Skeletal muscle satellite cell (primary cell): Measurements from ENCODE around the gene TAMALIN.

Experiments used
- H3K27me3 ChIP-seq: 2 replicates; pipeline ENCODE4 v1.7.0; 2013; ENCODE audit warnings: low read length; ENCODE audit not compliant: control insufficient read depth, insufficient read depth
- H3K36me3 ChIP-seq: 2 replicates; pipeline ENCODE4 v1.7.0; 2013; ENCODE audit warnings: mild to moderate bottlenecking, control low read depth, low read length; ENCODE audit not compliant: insufficient read depth
- H3K4me1 ChIP-seq: 2 replicates; pipeline ENCODE4 v1.7.0; 2013; ENCODE audit warnings: low read length; ENCODE audit not compliant: control insufficient read depth, insufficient read depth
- H3K4me2 ChIP-seq: 2 replicates; pipeline ENCODE4 v1.7.0; 2013; ENCODE audit warnings: mild to moderate bottlenecking, low read length
- H3K4me3 ChIP-seq: 2 replicates; pipeline ENCODE4 v1.7.0; 2013; ENCODE audit warnings: low read length
- H3K9ac ChIP-seq: 2 replicates; pipeline ENCODE4 v1.7.0; 2013; ENCODE audit warnings: mild to moderate bottlenecking, low read depth, low read length, moderate library complexity
- H3K9me3 ChIP-seq: replicated peaks from 2 replicates; pipeline ENCODE4 v1.7.0; 2013; ENCODE audit warnings: mild to moderate bottlenecking, control low read depth, low read length

The TAMALIN gene

DNA sequence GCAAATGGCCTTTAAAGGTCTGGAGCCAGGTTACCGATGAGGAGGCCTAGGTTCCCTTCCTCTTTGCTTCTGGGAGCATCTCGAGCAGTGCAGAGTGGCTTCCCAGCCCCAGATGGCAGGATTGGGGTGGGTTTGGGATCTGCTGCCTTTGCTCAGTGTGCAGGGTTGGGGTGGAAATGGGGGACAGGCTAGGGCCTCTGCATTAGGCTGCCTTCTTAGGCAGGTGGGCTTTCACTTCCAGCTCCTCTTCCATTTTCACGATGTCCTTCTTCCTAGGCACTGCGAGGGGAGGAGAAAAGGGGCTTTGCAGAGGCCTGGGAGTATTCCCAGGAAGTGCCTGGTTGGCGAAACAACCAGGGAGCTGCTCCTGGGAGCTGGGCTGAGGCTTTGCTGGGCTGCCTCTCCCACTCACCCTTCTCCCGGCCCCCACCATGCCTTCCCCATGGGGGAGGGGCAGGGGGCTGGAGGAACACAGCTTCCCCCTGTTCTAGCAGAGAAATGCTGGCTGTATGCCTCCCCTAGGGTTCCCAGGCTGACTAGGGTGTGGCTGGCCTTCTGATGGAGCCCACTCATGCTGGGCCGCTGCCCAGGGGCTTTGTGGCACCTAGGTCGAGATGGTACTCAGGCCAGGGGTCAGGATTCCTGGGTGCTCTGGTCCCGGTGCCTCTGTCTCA lies 46.9 kb downstream of the TAMALIN start:
- peaks cover 11% of the 10 kb centered on the region for H3K36me3 ChIP-seq

DNA sequence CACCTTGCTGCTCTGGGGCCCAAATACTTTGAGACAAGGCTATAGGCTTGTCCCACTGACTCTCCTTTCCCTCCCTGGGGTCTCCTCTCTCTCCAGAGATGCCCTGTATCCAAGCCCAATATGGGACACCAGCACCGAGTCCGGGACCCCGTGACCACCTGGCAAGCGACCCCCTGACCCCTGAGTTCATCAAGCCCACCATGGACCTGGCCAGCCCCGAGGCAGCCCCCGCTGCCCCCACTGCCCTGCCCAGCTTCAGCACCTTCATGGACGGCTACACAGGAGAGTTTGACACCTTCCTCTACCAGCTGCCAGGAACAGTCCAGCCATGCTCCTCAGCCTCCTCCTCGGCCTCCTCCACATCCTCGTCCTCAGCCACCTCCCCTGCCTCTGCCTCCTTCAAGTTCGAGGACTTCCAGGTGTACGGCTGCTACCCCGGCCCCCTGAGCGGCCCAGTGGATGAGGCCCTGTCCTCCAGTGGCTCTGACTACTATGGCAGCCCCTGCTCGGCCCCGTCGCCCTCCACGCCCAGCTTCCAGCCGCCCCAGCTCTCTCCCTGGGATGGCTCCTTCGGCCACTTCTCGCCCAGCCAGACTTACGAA lies 47.6 kb downstream of the TAMALIN start:
- H3K36me3 ChIP-seq = peaks cover 11% of the 10 kb centered on the region
- no peaks in the 10 kb centered on the region for H3K9me3 ChIP-seq
- H3K27me3 ChIP-seq = no peaks in the 10 kb centered on the region
- no peak overlapping the region for H3K9ac ChIP-seq
- peaks cover 25% of the 10 kb centered on the region for H3K4me1 ChIP-seq
- H3K4me2 ChIP-seq = no peak overlapping the region
- no peak overlapping the region for H3K4me3 ChIP-seq

More for the DNA sequence above, 46.9 kb downstream of the TAMALIN start:
- Histone ChIP-seq H3K4me2 (no peak overlapping the region), H3K4me1 (peaks cover 25% of the 10 kb centered on the region), H3K9me3 (no peaks in the 10 kb centered on the region), H3K9ac (no peak overlapping the region), H3K4me3 (no peak overlapping the region), H3K27me3 (no peaks in the 10 kb centered on the region)

DNA sequence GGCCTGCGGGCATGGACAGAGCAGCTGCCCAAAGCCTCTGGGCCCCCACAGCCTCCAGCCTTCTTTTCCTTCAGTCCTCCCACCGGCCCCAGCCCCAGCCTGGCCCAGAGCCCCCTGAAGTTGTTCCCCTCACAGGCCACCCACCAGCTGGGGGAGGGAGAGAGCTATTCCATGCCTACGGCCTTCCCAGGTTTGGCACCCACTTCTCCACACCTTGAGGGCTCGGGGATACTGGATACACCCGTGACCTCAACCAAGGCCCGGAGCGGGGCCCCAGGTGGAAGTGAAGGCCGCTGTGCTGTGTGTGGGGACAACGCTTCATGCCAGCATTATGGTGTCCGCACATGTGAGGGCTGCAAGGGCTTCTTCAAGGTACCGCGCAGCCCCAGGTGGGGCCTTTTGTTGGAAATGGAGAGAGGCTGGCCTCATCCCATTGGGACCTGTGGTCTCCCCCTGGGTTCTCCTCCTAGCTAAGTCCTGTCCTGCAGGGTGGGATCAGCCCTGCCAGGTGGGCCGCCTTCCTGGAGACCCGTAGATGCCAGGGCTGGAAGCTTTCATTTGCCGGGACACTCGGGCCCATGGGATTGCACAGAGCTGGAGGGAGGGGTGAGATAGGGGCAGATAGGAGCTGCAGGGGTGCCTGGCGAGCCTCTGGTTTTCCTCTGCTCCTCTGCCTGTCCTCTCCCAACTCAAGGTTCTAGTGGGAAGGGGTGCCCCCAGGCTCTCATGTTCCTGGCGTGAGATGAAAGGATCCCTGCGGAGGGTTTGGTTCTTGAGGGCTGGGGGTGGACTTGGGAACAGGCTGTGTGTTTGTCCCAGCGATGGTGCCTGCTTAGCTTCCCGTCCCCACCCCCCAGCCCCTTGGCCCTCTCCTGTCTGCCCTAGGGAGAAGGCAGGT lies 48.3 kb downstream of the TAMALIN start:
- H3K36me3 ChIP-seq = peaks cover 11% of the 10 kb centered on the region
- H3K4me3 ChIP-seq = no peak overlapping the region
- H3K4me1 ChIP-seq = peaks cover 21% of the 10 kb centered on the region
- H3K4me2 ChIP-seq = no peak overlapping the region
- no peak overlapping the region for H3K9ac ChIP-seq
- H3K27me3 ChIP-seq = no peaks in the 10 kb centered on the region
- no peaks in the 10 kb centered on the region for H3K9me3 ChIP-seq

DNA sequence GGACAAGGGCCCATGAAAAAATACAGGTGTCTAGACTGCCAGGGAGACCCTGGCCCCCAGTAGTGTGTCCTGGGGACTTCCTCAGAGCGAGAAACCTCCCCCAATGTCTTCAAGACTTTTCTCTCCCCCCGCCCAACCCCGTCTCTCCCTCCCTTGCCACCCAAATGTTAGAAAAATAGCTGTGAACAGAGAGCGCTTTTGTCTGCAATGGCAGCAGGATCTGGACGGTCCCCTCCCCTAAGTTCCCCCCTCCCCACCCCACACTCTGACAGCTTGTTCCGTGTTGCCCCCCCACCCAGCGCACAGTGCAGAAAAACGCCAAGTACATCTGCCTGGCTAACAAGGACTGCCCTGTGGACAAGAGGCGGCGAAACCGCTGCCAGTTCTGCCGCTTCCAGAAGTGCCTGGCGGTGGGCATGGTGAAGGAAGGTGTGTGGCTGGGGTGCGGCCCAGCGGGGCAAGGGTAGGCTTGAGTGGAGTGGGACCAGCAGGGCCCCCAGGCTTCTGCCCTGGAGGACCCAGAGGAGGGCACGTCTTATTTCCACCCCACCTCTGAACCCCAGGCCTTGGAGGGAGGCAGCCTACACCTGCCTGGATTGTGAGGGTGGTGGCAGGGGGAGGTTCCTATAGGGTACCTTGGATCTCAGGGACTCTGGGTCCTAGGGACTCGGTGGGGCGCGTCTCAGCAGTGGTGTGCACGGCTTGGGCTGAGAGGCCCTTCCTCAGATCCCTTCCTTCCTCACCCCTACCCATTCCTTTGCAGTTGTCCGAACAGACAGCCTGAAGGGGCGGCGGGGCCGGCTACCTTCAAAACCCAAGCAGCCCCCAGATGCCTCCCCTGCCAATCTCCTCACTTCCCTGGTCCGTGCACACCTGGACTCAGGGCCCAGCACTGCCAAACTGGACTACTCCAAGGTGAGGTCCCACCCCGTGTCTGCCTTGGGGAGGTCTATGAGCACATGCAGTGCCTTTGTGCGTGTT lies 49.3 kb downstream of the TAMALIN start:
- Histone ChIP-seq H3K36me3 (peaks cover 11% of the 10 kb centered on the region), H3K4me1 (peaks cover 13% of the 10 kb centered on the region)

DNA sequence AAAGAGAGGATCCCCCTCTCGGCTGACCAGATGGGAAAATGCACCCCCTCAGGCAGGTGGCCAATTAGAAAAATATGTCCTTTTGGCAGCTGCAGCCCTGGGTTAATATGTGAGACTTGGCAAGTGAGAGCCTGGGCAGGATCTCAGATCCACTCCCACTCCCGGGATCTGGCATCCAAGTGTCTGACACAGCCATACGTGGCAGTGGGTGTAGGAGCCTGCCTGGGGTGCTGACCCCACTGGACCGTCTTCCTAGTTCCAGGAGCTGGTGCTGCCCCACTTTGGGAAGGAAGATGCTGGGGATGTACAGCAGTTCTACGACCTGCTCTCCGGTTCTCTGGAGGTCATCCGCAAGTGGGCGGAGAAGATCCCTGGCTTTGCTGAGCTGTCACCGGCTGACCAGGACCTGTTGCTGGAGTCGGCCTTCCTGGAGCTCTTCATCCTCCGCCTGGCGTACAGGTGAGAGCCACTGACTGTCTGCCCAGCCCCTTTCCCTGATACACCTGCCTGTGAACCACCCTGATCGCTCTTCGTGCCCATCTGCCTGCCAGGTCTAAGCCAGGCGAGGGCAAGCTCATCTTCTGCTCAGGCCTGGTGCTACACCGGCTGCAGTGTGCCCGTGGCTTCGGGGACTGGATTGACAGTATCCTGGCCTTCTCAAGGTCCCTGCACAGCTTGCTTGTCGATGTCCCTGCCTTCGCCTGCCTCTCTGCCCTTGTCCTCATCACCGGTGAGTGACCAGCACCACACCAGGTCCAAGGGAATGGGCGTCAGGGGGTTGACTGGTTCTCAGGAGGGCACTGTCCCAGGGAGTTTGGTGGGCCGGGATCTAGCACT lies 50.3 kb downstream of the TAMALIN start:
- Histone ChIP-seq H3K4me1 (peaks cover 7% of the 10 kb centered on the region), H3K9ac (no peak overlapping the region), H3K36me3 (peaks cover 11% of the 10 kb centered on the region), H3K27me3 (no peaks in the 10 kb centered on the region), H3K4me2 (no peak overlapping the region), H3K4me3 (no peak overlapping the region), H3K9me3 (no peaks in the 10 kb centered on the region)

More for the DNA sequence above, 49.3 kb downstream of the TAMALIN start:
- Histone ChIP-seq H3K27me3 (no peaks in the 10 kb centered on the region), H3K4me2 (no peak overlapping the region), H3K4me3 (no peak overlapping the region), H3K9ac (no peak overlapping the region), H3K9me3 (no peaks in the 10 kb centered on the region)

GRCh38 chr12:52057638-52058576 lies 51.2 kb downstream of the TAMALIN start:
- Histone ChIP-seq H3K9ac (no peak overlapping the region), H3K36me3 (peaks cover 11% of the 10 kb centered on the region), H3K27me3 (no peaks in the 10 kb centered on the region), H3K4me2 (no peak overlapping the region), H3K4me1 (peaks cover 11% of the 10 kb centered on the region), H3K4me3 (no peak overlapping the region), H3K9me3 (no peaks in the 10 kb centered on the region)

DNA sequence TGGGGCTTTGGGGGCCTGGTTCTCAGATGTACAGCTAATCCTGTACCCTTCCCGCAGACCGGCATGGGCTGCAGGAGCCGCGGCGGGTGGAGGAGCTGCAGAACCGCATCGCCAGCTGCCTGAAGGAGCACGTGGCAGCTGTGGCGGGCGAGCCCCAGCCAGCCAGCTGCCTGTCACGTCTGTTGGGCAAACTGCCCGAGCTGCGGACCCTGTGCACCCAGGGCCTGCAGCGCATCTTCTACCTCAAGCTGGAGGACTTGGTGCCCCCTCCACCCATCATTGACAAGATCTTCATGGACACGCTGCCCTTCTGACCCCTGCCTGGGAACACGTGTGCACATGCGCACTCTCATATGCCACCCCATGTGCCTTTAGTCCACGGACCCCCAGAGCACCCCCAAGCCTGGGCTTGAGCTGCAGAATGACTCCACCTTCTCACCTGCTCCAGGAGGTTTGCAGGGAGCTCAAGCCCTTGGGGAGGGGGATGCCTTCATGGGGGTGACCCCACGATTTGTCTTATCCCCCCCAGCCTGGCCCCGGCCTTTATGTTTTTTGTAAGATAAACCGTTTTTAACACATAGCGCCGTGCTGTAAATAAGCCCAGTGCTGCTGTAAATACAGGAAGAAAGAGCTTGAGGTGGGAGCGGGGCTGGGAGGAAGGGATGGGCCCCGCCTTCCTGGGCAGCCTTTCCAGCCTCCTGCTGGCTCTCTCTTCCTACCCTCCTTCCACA lies 52.0 kb downstream of the TAMALIN start:
- H3K27me3 ChIP-seq = no peaks in the 10 kb centered on the region
- no peaks in the 10 kb centered on the region for H3K9me3 ChIP-seq
- H3K9ac ChIP-seq = no peak overlapping the region
- peaks cover 11% of the 10 kb centered on the region for H3K36me3 ChIP-seq
- no peak overlapping the region for H3K4me2 ChIP-seq
- H3K4me3 ChIP-seq = no peak overlapping the region
- peaks cover 20% of the 10 kb centered on the region for H3K4me1 ChIP-seq

- H3K9me3 ChIP-seq = no peaks in the 10 kb centered on the region
- H3K4me2 ChIP-seq = no peak overlapping the region
- H3K9ac ChIP-seq = no peak overlapping the region
- no peaks in the 10 kb centered on the region for H3K27me3 ChIP-seq
- peaks cover 9% of the 10 kb centered on the region for H3K36me3 ChIP-seq
- no peak overlapping the region for H3K4me3 ChIP-seq
- H3K4me1 ChIP-seq = peaks cover 31% of the 10 kb centered on the region
Observed at GRCh38 chr12:52059582-52060497, 53.1 kb downstream of the TAMALIN start.
